Fibroblast of skin of scalp (primary cell): ENCODE data around the gene MMP7.

Experiments
- DNase-seq: peaks from one replicate; pipeline ENCODE4 v3.0.0-alpha.2; 2013

The MMP7 gene

DNA sequence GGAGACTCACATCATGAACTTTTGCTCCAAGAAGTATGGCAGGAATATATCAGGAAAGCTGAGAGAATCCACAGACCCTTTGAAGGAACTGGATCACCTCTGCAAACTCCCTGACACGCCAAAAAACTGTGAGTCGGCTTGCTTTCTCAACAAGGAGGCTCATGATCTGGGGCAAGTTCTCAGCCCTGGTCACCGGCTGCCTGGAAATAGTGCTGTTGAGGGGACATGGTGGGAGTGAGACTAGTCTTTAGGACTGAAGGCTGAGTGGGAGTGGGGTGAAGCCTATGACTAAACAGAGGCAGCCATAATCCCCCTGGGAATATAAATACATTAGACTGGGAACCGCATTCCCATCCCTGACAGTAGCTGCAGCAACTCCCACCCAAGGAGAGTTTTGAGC, 8.4 kb upstream of the MMP7 start:
- no peak for DNase-seq

DNA sequence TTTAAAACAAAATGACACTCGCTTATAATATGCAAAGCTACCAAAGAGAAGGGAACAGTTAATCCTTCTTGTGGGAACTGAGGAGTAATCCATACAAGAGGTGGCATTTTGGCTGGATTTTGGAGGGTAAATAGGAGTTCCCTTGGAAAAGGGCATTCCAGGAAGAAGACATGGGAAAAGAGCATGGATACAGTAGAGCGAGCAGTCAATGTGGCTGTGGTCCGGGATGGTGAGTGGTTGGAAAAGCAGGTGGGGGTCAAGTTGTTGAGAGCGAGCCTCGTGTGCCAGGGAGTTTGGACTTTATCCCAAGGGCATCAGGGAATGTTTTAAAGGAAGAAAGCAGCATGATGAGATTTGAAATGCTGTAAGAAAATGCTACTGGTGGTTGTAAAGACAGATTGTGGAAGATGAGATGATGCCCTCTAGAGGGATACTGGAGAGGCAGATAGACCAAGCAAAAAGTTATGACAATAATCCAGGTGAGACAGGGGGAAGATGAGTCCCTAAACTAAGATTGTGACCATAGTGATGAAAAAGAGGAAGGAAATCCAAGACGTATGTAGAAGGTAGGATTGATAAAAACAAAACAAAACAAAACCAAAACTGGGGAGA, 3.8 kb upstream of the MMP7 start:
- DNase-seq = no peak

GRCh38 chr11:102528618-102529017, 1.9 kb downstream of the MMP7 start:
- DNase-seq = no peak

DNA sequence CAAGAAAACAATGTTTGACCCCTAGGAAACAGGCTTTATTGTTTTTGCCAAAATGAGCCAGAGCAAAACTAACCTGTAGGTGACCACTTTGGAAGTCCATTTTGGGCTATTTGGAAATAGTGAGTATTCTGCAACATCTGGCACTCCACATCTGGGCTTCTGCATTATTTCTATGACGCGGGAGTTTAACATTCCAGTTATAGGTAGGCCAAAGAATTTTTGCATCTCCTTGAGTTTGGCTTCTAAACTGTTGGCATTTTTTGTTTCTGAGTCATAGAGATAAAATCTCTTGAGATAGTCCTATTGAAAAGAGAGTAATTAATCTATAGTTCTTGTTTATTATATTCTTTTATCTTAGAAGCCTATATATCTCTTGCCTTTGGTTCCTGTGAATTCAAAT, 2.9 kb downstream of the MMP7 start:
- DNase-seq = no peak

GRCh38 chr11:102527041-102527440, 3.5 kb downstream of the MMP7 start:
- DNase-seq = no peak

GRCh38 chr11:102523887-102524286, 6.7 kb downstream of the MMP7 start:
- no peak for DNase-seq

GRCh38 chr11:102523189-102523570, 7.4 kb downstream of the MMP7 start:
- no peak for DNase-seq

- DNase-seq = no peak
These were observed 8.0 kb downstream of the MMP7 start for GRCh38 chr11:102522312-102523188.

DNA sequence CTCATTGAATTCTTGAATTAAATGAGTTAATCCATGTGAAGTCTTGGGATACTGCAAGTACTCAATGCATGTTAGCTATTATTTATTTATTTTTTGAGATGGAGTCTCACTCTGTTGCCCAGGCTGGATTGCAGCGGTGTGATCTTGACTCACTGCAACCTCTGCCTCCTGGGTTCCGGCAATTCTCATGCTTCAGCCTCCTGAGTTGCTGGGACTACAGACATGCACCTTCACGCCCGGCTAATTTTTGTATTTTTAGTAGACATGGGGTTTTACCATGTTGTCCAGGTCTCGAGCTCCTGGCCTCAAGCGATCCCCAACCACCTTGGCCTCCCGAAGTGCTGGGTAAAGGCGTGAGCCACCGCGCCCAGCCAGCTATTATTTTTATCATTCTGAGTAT, 9.4 kb downstream of the MMP7 start:
- DNase-seq = no peak

- no peak for DNase-seq
These were observed 10.0 kb downstream of the MMP7 start for GRCh38 chr11:102520514-102520913.

GRCh38 chr11:102518296-102519094, 12.1 kb downstream of the MMP7 start:
- no peak for DNase-seq

GRCh38 chr11:102517670-102518069, 12.9 kb downstream of the MMP7 start:
- no peak for DNase-seq

GRCh38 chr11:102516179-102516578, 14.4 kb downstream of the MMP7 start:
- DNase-seq = no peak

- DNase-seq = peak; percentile 48
These were observed 16.7 kb downstream of the MMP7 start for GRCh38 chr11:102513869-102514268.

DNA sequence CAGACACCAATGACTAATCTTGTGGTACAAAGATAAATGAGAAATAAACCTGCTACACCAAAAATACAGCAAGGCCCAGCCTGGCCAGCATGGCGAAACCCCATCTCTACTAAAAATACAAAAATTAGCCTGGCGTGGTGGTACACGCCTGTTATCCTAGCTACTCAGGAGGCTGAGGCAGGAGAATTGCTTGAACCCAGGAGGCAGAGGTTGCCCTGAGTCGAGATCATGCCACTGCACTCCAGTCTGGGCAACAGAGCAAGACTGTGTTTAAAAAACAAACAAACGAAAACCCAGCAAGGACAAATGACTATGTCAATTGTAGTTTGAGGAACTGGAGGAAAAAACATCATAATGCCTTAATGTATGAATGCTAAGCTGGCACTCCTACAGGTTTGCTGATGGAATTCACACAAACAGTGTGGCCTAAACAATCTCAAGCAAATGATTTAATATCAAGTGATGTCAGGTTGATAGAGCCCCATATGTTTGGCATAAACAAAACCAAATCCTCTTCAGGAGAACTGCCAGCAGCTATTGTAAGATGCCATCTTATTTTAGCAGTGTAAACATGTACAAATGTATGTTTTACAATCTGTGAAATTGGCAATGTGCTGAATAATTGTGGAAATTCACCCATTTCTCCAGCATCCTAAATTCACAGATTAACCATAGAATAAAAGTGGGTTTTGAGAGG, 20.0 kb downstream of the MMP7 start:
- DNase-seq = no peak

DNA sequence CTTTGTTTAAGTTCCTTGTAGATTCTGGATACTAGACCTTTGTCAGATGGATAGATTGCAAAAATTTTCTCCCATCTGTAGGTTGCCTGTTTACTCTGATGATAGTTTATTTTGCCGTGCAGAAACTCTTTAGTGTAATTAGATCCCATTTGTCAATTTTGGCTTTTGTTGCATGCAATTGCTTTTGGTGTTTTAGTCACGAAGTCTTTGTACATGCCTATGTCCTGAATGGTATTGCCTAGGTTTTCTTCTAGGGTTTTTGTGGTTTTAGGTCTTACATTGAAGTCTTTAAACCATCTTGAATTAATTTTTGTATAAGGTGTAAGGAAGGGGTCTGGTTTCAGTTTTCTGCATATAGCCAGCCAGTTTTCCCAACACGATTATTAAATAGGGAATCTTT, 27.7 kb downstream of the MMP7 start:
- peak; percentile 26 for DNase-seq

- no peak for DNase-seq
These were observed 29.7 kb downstream of the MMP7 start for GRCh38 chr11:102500829-102501228.

- DNase-seq = no peak
These were observed 30.6 kb downstream of the MMP7 start for GRCh38 chr11:102499931-102500330.

DNA sequence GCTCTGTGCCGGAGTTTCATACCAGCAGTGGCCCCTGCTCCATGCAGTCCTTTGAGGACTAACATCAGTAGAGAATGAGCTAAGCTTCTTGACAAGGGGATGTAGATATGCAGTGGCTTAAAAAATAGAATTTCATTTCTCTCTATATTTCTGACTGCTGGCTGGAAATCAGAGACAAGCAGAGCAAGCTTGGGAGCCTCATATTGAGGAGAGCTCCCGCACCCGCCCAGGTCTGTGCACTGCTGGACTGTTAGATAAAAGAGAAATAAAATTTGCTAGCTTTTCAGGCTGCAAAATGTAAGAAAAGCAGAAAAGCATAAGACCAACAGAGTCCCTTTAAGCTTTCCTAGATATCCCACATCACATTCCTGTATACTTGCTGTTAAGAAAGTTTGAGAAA, 31.4 kb downstream of the MMP7 start:
- DNase-seq = no peak

DNA sequence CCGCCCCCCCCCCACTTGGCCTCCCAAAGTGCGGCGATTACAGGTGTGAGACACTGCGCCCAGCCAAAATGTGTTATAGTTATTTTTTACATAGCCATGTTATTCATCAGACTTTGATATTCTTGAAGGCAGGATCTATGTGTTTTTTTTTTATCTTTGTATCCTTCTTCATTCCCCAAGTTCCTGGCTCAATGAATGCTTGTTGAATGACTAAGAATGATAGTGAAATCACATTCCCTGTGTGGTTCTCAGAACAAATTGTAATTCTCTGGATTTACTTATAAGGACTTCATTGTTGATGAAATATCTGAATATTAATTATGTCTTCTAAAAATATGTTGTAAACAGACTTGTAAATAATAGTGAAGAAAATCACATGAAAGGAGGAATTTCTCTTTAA, 33.5 kb downstream of the MMP7 start:
- DNase-seq = peak; percentile 66

DNA sequence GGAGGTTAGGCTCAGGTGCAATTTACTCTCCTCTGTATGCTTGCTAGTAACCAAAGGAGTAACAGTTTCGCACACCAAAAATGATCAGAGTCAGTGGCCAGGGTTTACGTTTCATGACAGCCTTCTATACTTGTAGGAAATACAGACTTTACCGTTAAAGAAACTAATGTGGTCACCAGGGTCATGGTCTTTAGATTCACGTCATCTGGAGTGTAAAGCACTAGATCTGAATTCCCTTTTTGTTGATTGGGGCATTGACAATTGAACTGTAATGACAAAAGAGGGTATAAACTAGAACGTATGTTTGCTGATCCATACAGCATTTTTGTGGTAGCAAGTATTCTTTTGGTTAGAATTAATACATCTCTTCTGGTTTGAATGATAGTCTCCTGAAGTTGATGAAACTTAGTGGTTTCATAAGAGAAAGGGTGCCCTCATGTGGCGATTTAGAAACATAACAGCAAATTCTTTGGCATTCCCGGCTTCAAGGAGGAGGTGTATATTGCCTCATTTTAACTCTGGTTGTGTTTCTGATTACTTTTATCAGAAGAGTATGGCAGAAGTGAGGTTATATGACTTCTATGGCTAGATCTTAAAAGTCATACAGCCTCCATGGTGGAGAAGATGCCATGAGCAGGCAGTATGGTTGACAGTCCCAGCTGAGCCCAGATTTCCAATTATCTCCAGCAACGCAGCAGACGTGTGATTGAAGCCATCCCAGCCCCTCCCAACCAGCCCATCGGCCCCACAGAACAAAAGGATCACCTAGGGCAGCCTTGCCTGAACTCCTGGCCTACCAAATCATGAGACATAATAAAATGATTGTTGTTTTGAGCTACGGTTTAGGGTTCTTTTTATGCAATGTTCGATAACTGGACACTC, 35.1 kb downstream of the MMP7 start:
- DNase-seq = peak; percentile 87

DNA sequence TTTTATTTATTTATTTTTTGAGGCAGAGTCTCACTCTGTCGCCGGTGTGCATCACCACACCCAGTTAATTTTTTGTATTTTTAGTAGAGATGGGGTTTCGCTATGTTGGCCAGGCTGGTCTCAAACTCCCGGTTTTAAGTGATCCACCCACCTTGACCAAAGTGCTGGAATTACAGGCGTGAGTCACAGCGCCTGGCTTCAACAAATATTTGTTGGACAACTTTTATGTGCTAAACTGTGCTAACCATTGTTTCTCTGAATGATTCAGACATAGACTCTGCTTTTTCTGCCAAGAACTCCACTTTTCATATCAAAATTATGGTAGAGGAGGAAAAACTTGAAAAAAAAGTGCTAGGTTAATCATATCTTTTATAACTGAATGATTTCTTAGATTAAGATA, 36.3 kb downstream of the MMP7 start:
- DNase-seq = no peak
